ENCODE measurements around the gene FBP1. TPM values are rescaled to one million over a fixed set of nuclear protein-coding genes. Genes with fewer than 3 reads are reported as not detected.

FBP1 gene
- total and polyA plus RNA-seq, 2 donors (not counting 3 experiments of a cell fraction or from before 2014, with no cell fraction given), result 2.5 to 3.8 TPM

GRCh38 chr9:94588681-94589080 lies 50.6 kb downstream of the FBP1 start:
- CTCF ChIA-PET, result no interaction called here
- Histone ChIP-seq H3K9ac (replicated peaks; ENCODE audit: extremely low read depth, insufficient read depth, low read length) (no peak overlapping the region), H3K27me3 (ENCODE audit: control insufficient read depth in 2 of 2, insufficient read depth in 2 of 2, low read length in 2 of 2) (no peaks in the 10 kb centered on the region), H3K79me2 (ENCODE audit: control insufficient read depth, insufficient read depth, low read length) (no peaks in the 10 kb centered on the region), H3K36me3 (ENCODE audit: control insufficient read depth in 2 of 2, extremely low read depth in 1 of 2, insufficient read depth in 2 of 2, low read length in 2 of 2) (no peaks in the 10 kb centered on the region), H3K9me3 (replicated peaks; ENCODE audit: control insufficient read depth, insufficient read depth, low read length) (no peaks in the 10 kb centered on the region), H3K4me2 (ENCODE audit: insufficient read depth, low read length) (no peak overlapping the region), H3K4me1 (ENCODE audit: control insufficient read depth, extremely low read depth, insufficient read depth, low read length) (no peaks in the 10 kb centered on the region), H3K4me3 (replicated peaks in 1 of 3; ENCODE audit: insufficient read depth in 1 of 3, low read depth in 1 of 3, low read length in 3 of 3) (no peak overlapping the region), H3K9me1 (replicated peaks; ENCODE audit: control insufficient read depth, extremely low read depth, insufficient read depth, low read length) (no peaks in the 10 kb centered on the region), H4K20me1 (replicated peaks; ENCODE audit: control insufficient read depth, extremely low read depth, insufficient read depth, low read length) (no peaks in the 10 kb centered on the region), H3K27ac (ENCODE audit: insufficient read depth, low read depth, low read length) (no peak overlapping the region), H2AFZ (ENCODE audit: low read depth, low read length) (no peak overlapping the region)
- no TSS peak for BruUV-seq (replicated peaks)
- TF ChIP-seq CTCF (IDR thresholded peaks at IDR 0.05; ENCODE audit: extremely low read depth in 1 of 2, insufficient read depth in 1 of 2, low read depth in 1 of 2, low read length in 2 of 2), result no peak
- TF ChIP-seq GATA2 (IDR thresholded peaks at IDR 0.05; ENCODE audit: insufficient read depth, insufficient read length, low read depth, low read length), result no peak
- TF ChIP-seq FOS (IDR thresholded peaks at IDR 0.05; ENCODE audit: borderline replicate concordance, insufficient read depth, low read length), result no peak
- FAIRE-seq (no peak), DNase-seq (ENCODE audit: low read depth, low spot score) (no peak)
- intact Hi-C loops (cut with micrococcal nuclease) (no loop called here), dilution Hi-C loops (cut with MboI; ENCODE audit: extremely low pct_ligation_motif_present, low sequenced_read_pairs) (no loop called here)
- POLR2A ChIA-PET, result no interaction called here

GRCh38 chr9:94586814-94587213 lies 52.5 kb downstream of the FBP1 start:
- Histone ChIP-seq H3K79me2 (ENCODE audit: control insufficient read depth, insufficient read depth, low read length) (no peaks in the 10 kb centered on the region), H3K4me3 (replicated peaks in 1 of 3; ENCODE audit: insufficient read depth in 1 of 3, low read depth in 1 of 3, low read length in 3 of 3) (no peak overlapping the region), H3K36me3 (ENCODE audit: control insufficient read depth in 2 of 2, extremely low read depth in 1 of 2, insufficient read depth in 2 of 2, low read length in 2 of 2) (no peaks in the 10 kb centered on the region), H3K9me1 (replicated peaks; ENCODE audit: control insufficient read depth, extremely low read depth, insufficient read depth, low read length) (no peaks in the 10 kb centered on the region), H3K27ac (ENCODE audit: insufficient read depth, low read depth, low read length) (no peak overlapping the region), H3K9me3 (replicated peaks; ENCODE audit: control insufficient read depth, insufficient read depth, low read length) (no peaks in the 10 kb centered on the region), H3K9ac (replicated peaks; ENCODE audit: extremely low read depth, insufficient read depth, low read length) (no peak overlapping the region), H2AFZ (ENCODE audit: low read depth, low read length) (no peak overlapping the region), H3K4me1 (ENCODE audit: control insufficient read depth, extremely low read depth, insufficient read depth, low read length) (no peaks in the 10 kb centered on the region), H3K4me2 (ENCODE audit: insufficient read depth, low read length) (no peak overlapping the region), H3K27me3 (ENCODE audit: control insufficient read depth in 2 of 2, insufficient read depth in 2 of 2, low read length in 2 of 2) (no peaks in the 10 kb centered on the region), H4K20me1 (replicated peaks; ENCODE audit: control insufficient read depth, extremely low read depth, insufficient read depth, low read length) (no peaks in the 10 kb centered on the region)
- POLR2A ChIA-PET, result no interaction called here
- DNase-seq (ENCODE audit: low read depth, low spot score) (no peak), FAIRE-seq (no peak)
- dilution Hi-C loops (cut with MboI; ENCODE audit: extremely low pct_ligation_motif_present, low sequenced_read_pairs) (no loop called here), intact Hi-C loops (cut with micrococcal nuclease) (no loop called here)
- CTCF ChIA-PET, result interaction anchor here (1.7 kb wide), 1 partner anchor 11 kb away, joined by 5 read pairs; no protein-coding TSS in a partner anchor
- no peak for TF ChIP-seq POLR2A (IDR thresholded peaks at IDR 0.05; ENCODE audit: low read depth, low read length)
- TF ChIP-seq FOS (IDR thresholded peaks at IDR 0.05; ENCODE audit: borderline replicate concordance, insufficient read depth, low read length), result peak; percentile 32
- BruUV-seq (replicated peaks), result no TSS peak
